DND-41 (cell line): ENCODE data around the gene ACOT12.

ENCODE experiments used
- ATAC-seq: fragments of 200-7000 bp; cut with Tn5 transposase; 3 replicates; pipeline ENCODE4 v1.9.1; 2021; ENCODE audit warnings: low read depth; ENCODE audit not compliant: insufficient read depth
- DNase-seq: peaks from one replicate; pipeline ENCODE4 v3.0.0-alpha.2; 2020
- H2AFZ ChIP-seq: 2 replicates; pipeline ENCODE4 v1.6.0; 2012; ENCODE audit warnings: low read depth, low read length
- H3K27ac ChIP-seq: 2 replicates; pipeline ENCODE4 v1.5.1; 2012; ENCODE audit warnings: low read length, inconsistent platforms
- H3K27me3 ChIP-seq: fragments of 200-600 bp; sonication (generic); 2 replicates; pipeline ENCODE4 v1.6.0; 2012; ENCODE audit warnings: low read length, mild to moderate bottlenecking, inconsistent platforms; ENCODE audit not compliant: insufficient read depth, poor library complexity
- H3K36me3 ChIP-seq: 2 replicates; pipeline ENCODE4 v1.5.1; 2012; ENCODE audit warnings: low read length, inconsistent platforms; ENCODE audit not compliant: insufficient read depth
- H3K4me1 ChIP-seq: 2 replicates; pipeline ENCODE4 v1.5.1; 2012; ENCODE audit warnings: mild to moderate bottlenecking, low read length; ENCODE audit not compliant: insufficient read depth
- H3K4me2 ChIP-seq: 2 replicates; pipeline ENCODE4 v1.6.0; 2012; ENCODE audit warnings: mild to moderate bottlenecking, moderate library complexity, low read length, inconsistent platforms; ENCODE audit not compliant: insufficient read depth
- H3K4me3 ChIP-seq, 2 experiments: fragments of 200-600 bp in 1 of 2; shearing (Covaris generic) in 1 of 2; 2 replicates each; pipeline ENCODE4 v1.5.1; 2012 to 2016; ENCODE audit warnings: inconsistent platforms in 2 of 2, low read length in 2 of 2, mild to moderate bottlenecking in 2 of 2, low read depth in 1 of 2, moderate library complexity in 1 of 2
- H3K79me2 ChIP-seq: 2 replicates; pipeline ENCODE4 v1.6.0; 2012; ENCODE audit warnings: low read length, inconsistent platforms; ENCODE audit not compliant: insufficient read depth
- H3K9ac ChIP-seq: 2 replicates; pipeline ENCODE4 v1.6.0; 2012; ENCODE audit warnings: low read depth, mild to moderate bottlenecking, inconsistent platforms, low read length, moderate library complexity
- H3K9me3 ChIP-seq: 2 replicates; pipeline ENCODE4 v1.5.1; 2012; ENCODE audit warnings: low read length, moderate library complexity, mild to moderate bottlenecking, inconsistent platforms; ENCODE audit not compliant: insufficient read depth, severe bottlenecking
- H4K20me1 ChIP-seq: 2 replicates; pipeline ENCODE4 v1.6.0; 2012; ENCODE audit warnings: low read length; ENCODE audit not compliant: insufficient read depth
- CTCF ChIP-seq: IDR thresholded peaks from 2 replicates; pipeline ENCODE4 v1.5.1; 2012; ENCODE audit warnings: borderline replicate concordance, low read length, moderate library complexity, mild to moderate bottlenecking; ENCODE audit not compliant: poor library complexity, severe bottlenecking; ENCODE audit errors: extremely low read depth
- EZH2 ChIP-seq: IDR thresholded peaks from 3 replicates; pipeline ENCODE4 v1.6.1; 2012; ENCODE audit warnings: borderline replicate concordance, low read depth, mild to moderate bottlenecking, moderate library complexity, low read length, inconsistent platforms; ENCODE audit not compliant: severe bottlenecking

The ACOT12 gene

DNA sequence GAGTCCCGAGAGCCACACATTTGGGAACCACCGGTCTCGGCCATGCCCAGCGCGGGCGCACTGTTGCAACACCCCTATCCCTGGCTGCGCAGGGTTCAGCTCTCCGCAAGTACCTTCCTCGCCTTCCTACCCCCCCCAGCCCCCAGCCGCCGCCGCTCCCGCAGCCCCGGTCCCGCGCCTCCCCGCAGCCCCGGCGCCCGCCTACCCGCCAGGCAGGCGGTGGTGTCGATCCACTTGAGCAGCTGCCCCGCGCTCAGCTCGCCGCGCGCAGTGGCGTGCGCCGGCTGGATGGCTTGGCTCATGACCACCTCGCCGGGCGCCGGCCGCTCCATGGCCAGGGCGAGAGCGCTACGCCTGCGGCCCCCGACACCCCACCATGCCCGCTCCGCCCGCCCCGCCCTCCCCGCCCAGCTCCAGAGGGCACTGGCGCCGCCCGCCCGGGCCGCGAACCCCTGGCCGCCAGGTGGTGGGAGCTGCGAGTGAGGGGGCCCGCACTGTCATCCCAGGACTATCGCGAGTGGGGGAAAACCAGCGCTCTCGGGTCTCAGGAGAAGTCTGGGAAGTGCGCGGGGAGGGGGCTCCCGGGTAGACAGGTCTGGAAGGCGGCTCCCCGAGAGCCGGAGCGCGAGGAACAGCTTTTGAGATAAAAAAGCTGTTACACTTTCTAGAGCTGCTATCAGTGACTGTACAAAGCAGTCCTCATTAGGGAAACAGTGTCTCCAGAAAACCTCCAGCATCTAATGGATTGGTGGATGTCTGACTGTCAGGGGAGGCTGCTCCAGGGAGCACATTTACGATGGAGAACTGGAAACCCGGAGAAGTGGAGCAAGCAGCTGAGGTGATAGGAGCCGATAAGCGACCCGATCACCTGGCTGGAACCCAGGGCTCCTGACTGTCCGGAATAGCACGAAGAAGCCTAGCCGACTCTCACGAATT lies at the start of gene ACOT12:
ACOT12 (minus strand) TSS at position 352 of the 936 bp plus-strand sequence; CDS start at position 332, 20 bp downstream.
- no peak within 1 kb of the TSS for H3K27ac ChIP-seq
- no peaks in the 10 kb centered on the region for H3K36me3 ChIP-seq
- no peaks in the 10 kb centered on the region for H3K79me2 ChIP-seq
- TF ChIP-seq CTCF (no peak), EZH2 (no peak)
- H2AFZ ChIP-seq = no peak within 1 kb of the TSS
- H3K4me1 ChIP-seq = no peaks in the 10 kb centered on the region
- H3K9me3 ChIP-seq = no peaks in the 10 kb centered on the region
- H3K27me3 ChIP-seq = no peaks in the 10 kb centered on the region
- H3K4me3 ChIP-seq = no peak within 1 kb of the TSS
- H3K9ac ChIP-seq = no peak within 1 kb of the TSS
- ATAC-seq = no peak
- H3K4me2 ChIP-seq = no peak within 1 kb of the TSS
- no peak for DNase-seq
- no peaks in the 10 kb centered on the region for H4K20me1 ChIP-seq

DNA sequence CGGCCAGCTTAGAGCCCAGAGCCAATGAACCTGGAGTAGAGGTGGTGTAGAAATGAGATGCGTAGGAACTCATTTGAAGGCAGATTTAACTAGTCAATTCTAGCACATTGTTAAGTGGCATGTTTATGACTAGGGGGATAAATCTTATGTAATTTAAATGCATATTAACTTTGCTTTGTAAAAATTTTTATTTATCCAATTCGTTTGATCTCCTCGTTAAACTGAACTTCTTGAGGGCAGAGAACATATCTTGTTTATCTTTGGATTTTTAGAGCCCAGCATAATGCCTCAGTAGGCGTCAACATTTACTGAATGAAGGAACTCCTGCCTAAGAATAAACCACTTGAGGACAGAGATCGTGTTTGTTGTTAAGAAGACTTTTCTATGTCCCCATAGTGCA lies 41.1 kb upstream of the ACOT12 start:
- ATAC-seq = no peak
- Histone ChIP-seq H3K36me3 (peaks cover 44% of the 10 kb centered on the region), H3K4me1 (no peaks in the 10 kb centered on the region), H3K4me2 (no peak overlapping the region), H3K4me3 (no peak overlapping the region), H3K9me3 (no peaks in the 10 kb centered on the region), H2AFZ (no peak overlapping the region), H3K79me2 (no peaks in the 10 kb centered on the region), H3K9ac (no peak overlapping the region), H3K27me3 (no peaks in the 10 kb centered on the region), H3K27ac (no peak overlapping the region), H4K20me1 (no peaks in the 10 kb centered on the region)
- DNase-seq = no peak
- TF ChIP-seq EZH2 (no peak), CTCF (no peak)

DNA sequence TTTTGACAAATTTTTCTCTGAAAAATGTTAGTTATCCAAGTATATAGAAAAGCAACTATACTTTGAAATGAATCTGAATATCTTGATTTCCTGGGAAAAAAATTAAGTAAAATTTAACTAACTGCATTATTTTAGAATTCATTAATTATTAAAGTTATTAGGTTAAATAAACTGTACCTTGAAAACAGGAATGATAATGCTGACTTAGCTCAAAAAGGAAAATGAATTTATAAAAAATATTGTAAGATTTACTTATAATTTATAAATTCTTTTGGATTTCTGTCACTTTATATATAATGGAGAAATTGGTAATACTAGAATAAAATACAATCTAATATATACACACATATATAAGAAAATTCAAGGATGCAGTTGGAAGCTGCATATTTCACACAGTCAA lies 36.1 kb upstream of the ACOT12 start:
- TF ChIP-seq EZH2 (no peak), CTCF (no peak)
- DNase-seq (no peak), ATAC-seq (no peak)

More for the DNA sequence above, 36.1 kb upstream of the ACOT12 start:
- Histone ChIP-seq H4K20me1 (no peaks in the 10 kb centered on the region), H3K27ac (no peak overlapping the region), H3K9me3 (no peaks in the 10 kb centered on the region), H3K9ac (no peak overlapping the region), H3K4me3 (no peak overlapping the region), H3K36me3 (peaks cover 57% of the 10 kb centered on the region), H3K79me2 (no peaks in the 10 kb centered on the region), H3K27me3 (no peaks in the 10 kb centered on the region), H3K4me2 (no peak overlapping the region), H3K4me1 (peaks cover 9% of the 10 kb centered on the region), H2AFZ (no peak overlapping the region)
